KMS-11 (cell line): Measurements from ENCODE around the gene KLF11.

Source experiments
- H2AFZ ChIP-seq: fragments of 200-600 bp; sonication (generic); 2 replicates; pipeline ENCODE4 v1.6.1; 2016; ENCODE audit warnings: antibody characterized with exemption, mixed run types, low read depth
- H3K27ac ChIP-seq: fragments of 200-600 bp; sonication (generic); 2 replicates; pipeline ENCODE4 v1.6.1; 2016; ENCODE audit warnings: mild to moderate bottlenecking, mixed run types
- H3K27me3 ChIP-seq: fragments of 200-600 bp; sonication (generic); 2 replicates; pipeline ENCODE4 v1.6.1; 2017; ENCODE audit warnings: mild to moderate bottlenecking, low read depth, mixed run types, moderate library complexity; ENCODE audit not compliant: insufficient read depth
- H3K36me3 ChIP-seq: fragments of 200-600 bp; sonication (generic); 2 replicates; pipeline ENCODE4 v1.6.1; 2017; ENCODE audit warnings: mild to moderate bottlenecking, mixed run types; ENCODE audit not compliant: insufficient read depth
- H3K4me1 ChIP-seq: fragments of 200-600 bp; sonication (generic); 2 replicates; pipeline ENCODE4 v1.6.1; 2016; ENCODE audit warnings: mild to moderate bottlenecking, low read depth, mixed run types; ENCODE audit not compliant: poor library complexity, severe bottlenecking
- H3K4me2 ChIP-seq: fragments of 200-600 bp; sonication (generic); 2 replicates; pipeline ENCODE4 v1.7.0; 2016; ENCODE audit warnings: mild to moderate bottlenecking, mixed run types
- H3K4me3 ChIP-seq: fragments of 200-600 bp; sonication (generic); IDR thresholded peaks from 2 replicates; pipeline ENCODE4 v1.6.1; 2017; ENCODE audit warnings: low read depth, low read length, mixed read lengths; ENCODE audit not compliant: insufficient read depth
- H3K79me2 ChIP-seq: fragments of 200-600 bp; sonication (generic); 2 replicates; pipeline ENCODE4 v1.6.1; 2016; ENCODE audit warnings: low read depth, mixed run types; ENCODE audit not compliant: insufficient read depth
- H3K9ac ChIP-seq: fragments of 200-600 bp; sonication (generic); 2 replicates; pipeline ENCODE4 v1.6.1; 2016; ENCODE audit warnings: mild to moderate bottlenecking, mixed run types
- H4K20me1 ChIP-seq: fragments of 200-600 bp; sonication (generic); 2 replicates; pipeline ENCODE4 v1.6.1; 2016; ENCODE audit warnings: mild to moderate bottlenecking, mixed run types; ENCODE audit not compliant: insufficient read depth
- TF ChIP-seq, protein P1 (sequence below): fragments of 200-600 bp; sonication (generic); conservative IDR thresholded peaks from 2 replicates; pipeline ENCODE4 v1.6.1; 2017; ENCODE audit warnings: low read depth, mild to moderate bottlenecking, antibody characterized with exemption, low read length, moderate library complexity, mixed read lengths

The KLF11 gene

DNA sequence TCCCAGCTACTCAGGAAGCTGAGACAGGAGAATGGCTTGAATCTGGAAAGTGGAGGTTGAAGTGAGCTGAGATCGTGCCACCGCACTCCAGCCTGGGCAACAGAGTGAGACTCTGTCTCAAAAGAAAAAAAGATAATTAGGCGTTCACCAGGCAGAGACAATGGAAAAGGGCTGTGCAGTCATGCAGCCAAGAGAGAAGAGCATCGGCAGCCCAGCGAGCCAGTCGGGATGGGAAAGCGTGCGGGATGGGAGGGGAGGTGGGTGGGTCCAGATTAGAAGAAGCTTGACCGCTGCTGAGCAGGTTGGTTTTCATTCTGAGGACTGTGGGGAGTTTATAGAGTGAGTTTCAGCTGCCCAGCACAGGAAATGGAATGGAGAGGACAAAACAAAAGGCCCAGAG is 51.8 kb downstream of the KLF11 start:
- TF ChIP-seq, protein P1, sequence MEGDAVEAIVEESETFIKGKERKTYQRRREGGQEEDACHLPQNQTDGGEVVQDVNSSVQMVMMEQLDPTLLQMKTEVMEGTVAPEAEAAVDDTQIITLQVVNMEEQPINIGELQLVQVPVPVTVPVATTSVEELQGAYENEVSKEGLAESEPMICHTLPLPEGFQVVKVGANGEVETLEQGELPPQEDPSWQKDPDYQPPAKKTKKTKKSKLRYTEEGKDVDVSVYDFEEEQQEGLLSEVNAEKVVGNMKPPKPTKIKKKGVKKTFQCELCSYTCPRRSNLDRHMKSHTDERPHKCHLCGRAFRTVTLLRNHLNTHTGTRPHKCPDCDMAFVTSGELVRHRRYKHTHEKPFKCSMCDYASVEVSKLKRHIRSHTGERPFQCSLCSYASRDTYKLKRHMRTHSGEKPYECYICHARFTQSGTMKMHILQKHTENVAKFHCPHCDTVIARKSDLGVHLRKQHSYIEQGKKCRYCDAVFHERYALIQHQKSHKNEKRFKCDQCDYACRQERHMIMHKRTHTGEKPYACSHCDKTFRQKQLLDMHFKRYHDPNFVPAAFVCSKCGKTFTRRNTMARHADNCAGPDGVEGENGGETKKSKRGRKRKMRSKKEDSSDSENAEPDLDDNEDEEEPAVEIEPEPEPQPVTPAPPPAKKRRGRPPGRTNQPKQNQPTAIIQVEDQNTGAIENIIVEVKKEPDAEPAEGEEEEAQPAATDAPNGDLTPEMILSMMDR: no peak
- Histone ChIP-seq H3K27ac (no peak overlapping the region), H3K27me3 (no peaks in the 10 kb centered on the region), H3K36me3 (no peaks in the 10 kb centered on the region), H3K4me1 (peaks cover 16% of the 10 kb centered on the region), H4K20me1 (no peaks in the 10 kb centered on the region), H3K79me2 (no peaks in the 10 kb centered on the region), H3K4me3 (no peak overlapping the region), H3K9ac (no peak overlapping the region), H3K4me2 (no peak overlapping the region), H2AFZ (no peak overlapping the region)

GRCh38 chr2:10096641-10097040 is 53.3 kb downstream of the KLF11 start:
- Histone ChIP-seq H3K27ac (no peak overlapping the region), H3K4me2 (peak overlapping the region; percentile 37; the same call in 1 of the 2 replicates), H3K27me3 (no peaks in the 10 kb centered on the region), H3K36me3 (no peaks in the 10 kb centered on the region), H3K4me3 (no peak overlapping the region), H3K9ac (no peak overlapping the region), H2AFZ (no peak overlapping the region), H3K4me1 (peaks cover 16% of the 10 kb centered on the region), H4K20me1 (no peaks in the 10 kb centered on the region), H3K79me2 (no peaks in the 10 kb centered on the region)
- TF ChIP-seq, protein P1: no peak

- Histone ChIP-seq H3K4me1 (peaks cover 16% of the 10 kb centered on the region), H3K36me3 (no peaks in the 10 kb centered on the region), H3K4me3 (no peak overlapping the region), H4K20me1 (no peaks in the 10 kb centered on the region), H3K27ac (no peak overlapping the region), H3K4me2 (peak overlapping the region; percentile 37; the same call in 1 of the 2 replicates), H3K27me3 (no peaks in the 10 kb centered on the region), H3K79me2 (no peaks in the 10 kb centered on the region), H3K9ac (no peak overlapping the region), H2AFZ (no peak overlapping the region)
- TF ChIP-seq, protein P1: peak; percentile 86
These were observed 54.2 kb downstream of the KLF11 start for GRCh38 chr2:10097352-10098148.

DNA sequence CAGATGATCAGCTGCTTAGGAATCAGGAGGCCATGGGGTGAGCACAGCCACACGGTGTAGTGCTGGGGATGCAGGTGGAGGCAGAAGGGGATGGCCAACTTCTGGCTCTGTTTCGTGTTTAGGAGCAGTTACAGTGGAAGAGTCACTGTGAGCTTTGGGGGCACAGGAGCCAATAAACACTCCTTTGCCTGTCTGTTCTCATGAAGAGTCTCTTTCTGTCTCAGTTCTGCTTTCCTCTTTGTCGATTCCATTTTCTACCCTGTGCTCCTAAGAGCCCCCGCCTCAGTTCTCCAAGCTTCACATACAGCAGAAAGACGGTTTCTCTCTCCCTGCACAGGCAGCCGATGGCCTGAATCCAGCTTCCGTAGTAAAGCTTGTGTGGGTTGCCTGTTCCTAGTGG is 58.1 kb downstream of the KLF11 start:
- TF ChIP-seq, protein P1: no peak
- Histone ChIP-seq H3K4me2 (no peak overlapping the region), H3K9ac (no peak overlapping the region)

More for the DNA sequence above, 58.1 kb downstream of the KLF11 start:
- no peak overlapping the region for H3K4me3 ChIP-seq
- H3K36me3 ChIP-seq: no peaks in the 10 kb centered on the region
- no peaks in the 10 kb centered on the region for H3K79me2 ChIP-seq
- H4K20me1 ChIP-seq: no peaks in the 10 kb centered on the region
- no peak overlapping the region for H3K27ac ChIP-seq
- H3K4me1 ChIP-seq: peaks cover 12% of the 10 kb centered on the region
- no peaks in the 10 kb centered on the region for H3K27me3 ChIP-seq
- H2AFZ ChIP-seq: no peak overlapping the region
